Neural crest cell (in vitro differentiated cells): Measurements from ENCODE around the gene PPIG. TPM values are rescaled to one million over a fixed set of nuclear protein-coding genes. Genes with fewer than 3 reads are reported as not detected.
A peak's percentile ranks its signal among the peaks of the same experiment; 100 is the strongest.
"Not testable (repeated sequence)": the region's sequence is repeated elsewhere in the genome, so short reads cannot be mapped to it uniquely, and the experiment has no call there.

ENCODE experiments used
- DNase-seq: peaks from one replicate; pipeline ENCODE4 v3.0.0; 2021; ENCODE audit warnings: low read depth, mixed read lengths, low spot score
- H3K27ac Mint-ChIP-seq: one replicate; pipeline ENCODE4 v1.8.0; 2021; ENCODE audit warnings: mild to moderate bottlenecking, mixed read lengths; ENCODE audit not compliant: unreplicated experiment
- H3K27me3 Mint-ChIP-seq: 2 replicates; pipeline ENCODE4 v1.8.0; 2021; ENCODE audit warnings: low read depth, mild to moderate bottlenecking, mixed read lengths
- H3K36me3 Mint-ChIP-seq: 2 replicates; pipeline ENCODE4 v1.8.0; 2021; ENCODE audit warnings: low read depth, mild to moderate bottlenecking, mixed read lengths
- H3K4me1 Mint-ChIP-seq: 2 replicates; pipeline ENCODE4 v1.8.0; 2021; ENCODE audit warnings: mixed read lengths
- H3K4me3 Mint-ChIP-seq: one replicate; pipeline ENCODE4 v1.8.0; 2021; ENCODE audit warnings: mild to moderate bottlenecking, mixed read lengths
- H3K9me3 Mint-ChIP-seq: 2 replicates; pipeline ENCODE4 v1.8.0; 2021; ENCODE audit warnings: mixed read lengths
- total RNA-seq: library from RNA; stranded (reverse); gene quantifications from 2 replicates; pipeline ENCODE4 v1.2.1, GENCODE V29; 2021
- TF ChIP-seq, protein P1 (sequence below): fragments of 200-600 bp; sonication (generic); conservative IDR thresholded peaks from 2 replicates; pipeline ENCODE4 v1.5.0; 2021; ENCODE audit warnings: antibody characterized with exemption, mild to moderate bottlenecking

The PPIG gene
- total RNA-seq, 1 donor from 2014 or later, result 70.0 TPM

DNA sequence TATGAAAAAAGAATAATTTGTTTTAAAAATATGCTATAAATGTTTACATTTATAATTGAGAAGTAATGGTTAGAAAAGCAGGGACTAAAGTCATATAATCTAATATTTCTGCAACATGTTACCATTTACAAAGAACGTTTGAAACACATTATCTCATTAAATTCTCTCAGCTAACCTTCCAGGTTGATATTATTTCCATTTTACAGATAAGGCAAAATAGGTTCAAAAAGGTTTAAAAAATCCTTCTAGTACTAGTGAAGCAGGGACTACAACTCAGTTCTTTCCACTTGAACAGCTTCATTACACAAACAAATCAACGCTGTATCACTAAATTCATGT, 11.4 kb upstream of the PPIG start:
- Mint-ChIP-seq H3K4me3 (peak overlapping the region; percentile 98), H3K36me3 (no peaks in the 10 kb centered on the region), H3K27ac (no peak overlapping the region), H3K9me3 (no peaks in the 10 kb centered on the region), H3K27me3 (peaks cover 10% of the 10 kb centered on the region), H3K4me1 (peaks cover 30% of the 10 kb centered on the region)
- no peak for DNase-seq
- TF ChIP-seq, protein P1, sequence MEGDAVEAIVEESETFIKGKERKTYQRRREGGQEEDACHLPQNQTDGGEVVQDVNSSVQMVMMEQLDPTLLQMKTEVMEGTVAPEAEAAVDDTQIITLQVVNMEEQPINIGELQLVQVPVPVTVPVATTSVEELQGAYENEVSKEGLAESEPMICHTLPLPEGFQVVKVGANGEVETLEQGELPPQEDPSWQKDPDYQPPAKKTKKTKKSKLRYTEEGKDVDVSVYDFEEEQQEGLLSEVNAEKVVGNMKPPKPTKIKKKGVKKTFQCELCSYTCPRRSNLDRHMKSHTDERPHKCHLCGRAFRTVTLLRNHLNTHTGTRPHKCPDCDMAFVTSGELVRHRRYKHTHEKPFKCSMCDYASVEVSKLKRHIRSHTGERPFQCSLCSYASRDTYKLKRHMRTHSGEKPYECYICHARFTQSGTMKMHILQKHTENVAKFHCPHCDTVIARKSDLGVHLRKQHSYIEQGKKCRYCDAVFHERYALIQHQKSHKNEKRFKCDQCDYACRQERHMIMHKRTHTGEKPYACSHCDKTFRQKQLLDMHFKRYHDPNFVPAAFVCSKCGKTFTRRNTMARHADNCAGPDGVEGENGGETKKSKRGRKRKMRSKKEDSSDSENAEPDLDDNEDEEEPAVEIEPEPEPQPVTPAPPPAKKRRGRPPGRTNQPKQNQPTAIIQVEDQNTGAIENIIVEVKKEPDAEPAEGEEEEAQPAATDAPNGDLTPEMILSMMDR, result no peak

DNA sequence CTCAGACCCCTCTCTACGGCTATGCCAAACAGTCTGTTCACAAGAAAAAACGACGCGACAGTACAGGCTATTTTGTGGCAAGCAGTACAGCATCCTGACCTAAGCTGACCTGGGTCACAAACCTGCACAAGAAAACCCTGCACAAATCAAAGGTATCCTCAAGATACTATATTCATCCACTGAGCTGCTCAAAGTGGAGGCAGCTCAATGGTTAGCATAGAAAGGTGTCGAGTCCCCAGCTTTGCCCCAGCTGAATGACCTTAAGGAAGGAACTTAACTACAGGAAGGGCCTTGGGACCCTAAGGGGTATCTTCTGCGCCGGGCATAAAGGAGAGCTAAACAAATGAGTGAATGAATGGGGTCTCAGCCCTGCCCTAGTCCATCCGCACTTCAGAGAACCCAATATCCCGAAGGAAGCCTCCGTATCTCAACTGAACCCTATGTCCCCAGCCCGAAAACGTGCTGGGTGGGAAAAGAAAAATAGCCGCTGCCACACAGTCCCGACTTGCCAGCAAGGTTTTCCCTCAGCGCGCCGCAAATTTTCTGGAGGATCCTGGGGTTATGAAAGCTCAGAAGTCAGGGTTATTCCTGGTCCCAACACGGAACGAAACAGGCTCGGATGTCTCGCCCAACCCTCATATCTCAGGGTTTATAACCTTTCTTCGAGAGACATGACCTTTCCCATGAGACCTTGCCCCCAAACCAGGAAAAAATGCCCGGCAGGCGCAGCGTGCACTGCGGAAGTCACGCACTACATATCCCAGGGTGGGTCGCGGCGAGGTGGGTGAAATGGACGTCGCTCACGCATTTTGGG, 10.8 kb upstream of the PPIG start, which contains the start of gene FASTKD1:
TSS of gene FASTKD1 (minus strand) at position 706 of the 814 bp plus-strand sequence. CDS start 1,836 bp downstream, outside the sequence.
- TF ChIP-seq, protein P1, result no peak
- DNase-seq, result peak; percentile 77
- Mint-ChIP-seq H3K27ac (peak within 1 kb of the TSS; percentile 96), H3K36me3 (no peaks in the 10 kb centered on the region), H3K4me1 (peaks cover 30% of the 10 kb centered on the region), H3K27me3 (peaks cover 16% of the 10 kb centered on the region), H3K4me3 (peak within 1 kb of the TSS; percentile 98), H3K9me3 (no peaks in the 10 kb centered on the region)

- peaks cover 30% of the 10 kb centered on the region for H3K4me1 Mint-ChIP-seq
- H3K9me3 Mint-ChIP-seq, result no peaks in the 10 kb centered on the region
- peak overlapping the region; percentile 98 for H3K4me3 Mint-ChIP-seq
- H3K27me3 Mint-ChIP-seq, result peaks cover 20% of the 10 kb centered on the region
- DNase-seq, result no peak
- no peaks in the 10 kb centered on the region for H3K36me3 Mint-ChIP-seq
- TF ChIP-seq, protein P1, result no peak
- H3K27ac Mint-ChIP-seq, result no peak overlapping the region
These were observed 10.2 kb upstream of the PPIG start for GRCh38 chr2:169573974-169574299.

- DNase-seq, H3K36me3 Mint-ChIP-seq, H3K9me3 Mint-ChIP-seq, H3K27ac Mint-ChIP-seq: not testable (repeated sequence)
- Mint-ChIP-seq H3K4me1 (peaks cover 30% of the 10 kb centered on the region), H3K27me3 (peaks cover 25% of the 10 kb centered on the region), H3K4me3 (peak overlapping the region; percentile 78)
These were observed 9.6 kb upstream of the PPIG start for GRCh38 chr2:169574539-169574938.

GRCh38 chr2:169575264-169575663, 8.9 kb upstream of the PPIG start:
- H3K36me3 Mint-ChIP-seq, H3K27ac Mint-ChIP-seq, DNase-seq, H3K4me3 Mint-ChIP-seq, H3K9me3 Mint-ChIP-seq: not testable (repeated sequence)
- H3K27me3 Mint-ChIP-seq, result peaks cover 31% of the 10 kb centered on the region
- H3K4me1 Mint-ChIP-seq, result peaks cover 24% of the 10 kb centered on the region

DNA sequence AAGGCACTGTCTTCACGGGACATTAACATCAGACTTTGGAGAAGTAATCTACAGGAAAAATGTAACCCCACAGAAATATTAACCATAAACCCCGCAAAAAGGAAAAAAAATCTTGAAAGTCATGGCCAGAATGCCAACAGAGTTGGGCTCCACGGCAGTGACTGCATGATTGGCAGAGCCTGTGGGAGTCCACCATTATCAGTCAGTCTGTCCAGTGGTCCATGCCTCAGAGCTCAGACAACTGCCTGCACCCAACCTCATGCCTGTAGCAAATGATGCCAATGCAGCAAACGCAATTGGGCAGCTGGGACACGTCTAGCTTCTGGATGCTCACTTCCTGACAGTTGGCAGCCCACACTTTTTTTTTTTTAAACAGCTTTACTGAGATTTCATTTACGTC, 5.1 kb upstream of the PPIG start:
- Mint-ChIP-seq H3K4me3 (peak overlapping the region; percentile 22), H3K4me1 (peaks cover 2% of the 10 kb centered on the region), H3K36me3 (peaks cover 11% of the 10 kb centered on the region), H3K27me3 (peaks cover 33% of the 10 kb centered on the region), H3K27ac (no peak overlapping the region), H3K9me3 (peaks cover 6% of the 10 kb centered on the region)
- no peak for DNase-seq
- TF ChIP-seq, protein P1, result no peak

- Mint-ChIP-seq H3K4me3 (peak overlapping the region; percentile 65), H3K27ac (peak overlapping the region; percentile 20), H3K36me3 (peaks cover 14% of the 10 kb centered on the region), H3K27me3 (peaks cover 28% of the 10 kb centered on the region), H3K4me1 (peaks cover 22% of the 10 kb centered on the region)
- H3K9me3 Mint-ChIP-seq, DNase-seq: not testable (repeated sequence)
These were observed 1.4 kb upstream of the PPIG start for GRCh38 chr2:169582552-169583266.
